K562 (cell line): ENCODE results near the gene TMIGD2. TPM values are rescaled to one million over a fixed set of nuclear protein-coding genes. Genes with fewer than 3 reads are reported as not detected.

Experiments used
- ADNP ChIP-seq: fragments of 200-800 bp; sonication (Bioruptor generic); IDR thresholded peaks from 2 replicates; pipeline ENCODE4 v1.6.1; 2016; ENCODE audit warnings: missing genetic modification characterization, missing compliant biosample characterization
- AFF1 ChIP-seq, 2 experiments: fragments of 450-650 bp; IDR thresholded peaks; 2 replicates each; pipeline ENCODE4 v1.6.1; 2018; ENCODE audit warnings: mild to moderate bottlenecking in 2 of 2, low read depth in 1 of 2; ENCODE audit not compliant: partially characterized antibody in 2 of 2
- CBX1 ChIP-seq: sonication (generic); IDR thresholded peaks from 2 replicates; pipeline ENCODE4 v1.6.1; 2016; ENCODE audit warnings: antibody characterized with exemption, low read depth, mild to moderate bottlenecking
- GABPB2 ChIP-seq: fragments of 250-450 bp; sonication (Bioruptor Pico); conservative IDR thresholded peaks from 2 replicates; pipeline ENCODE4 v1.5.1; 2021; ENCODE audit warnings: mild to moderate bottlenecking
- HMGN3 ChIP-seq: IDR thresholded peaks from 2 replicates; pipeline ENCODE4 v1.6.1; 2011; ENCODE audit warnings: borderline replicate concordance, low read depth, mild to moderate bottlenecking, mixed read lengths, low read length; ENCODE audit not compliant: insufficient read length; ENCODE audit errors: extremely low read depth
- KDM1A ChIP-seq, 2 experiments: fragments of 450-650 bp; IDR thresholded peaks; 2 replicates each; pipeline ENCODE4 v1.6.1; 2016; ENCODE audit warnings: mild to moderate bottlenecking in 2 of 2
- PBX2 ChIP-seq, 2 experiments: IDR thresholded peaks in 1 of 2; conservative IDR thresholded peaks in 1 of 2; 2 replicates each; pipeline ENCODE4 v1.6.1; 2016; ENCODE audit warnings: low read depth in 2 of 2, mild to moderate bottlenecking in 1 of 2, missing compliant biosample characterization in 1 of 2, missing genetic modification characterization in 1 of 2, moderate library complexity in 1 of 2
- RCOR1 ChIP-seq, 2 experiments: IDR thresholded peaks; 2 replicates each; pipeline ENCODE4 v1.6.1; 2012; ENCODE audit warnings: low read depth in 2 of 2, low read length in 2 of 2, borderline replicate concordance in 1 of 2, improper control_type of control experiment in 1 of 2
- SMARCA5 ChIP-seq: fragments of 450-650 bp; IDR thresholded peaks from 2 replicates; pipeline ENCODE4 v1.6.1; 2016
- ZC3H4 ChIP-seq: sonication (generic); formaldehyde crosslinking; IDR thresholded peaks from 2 replicates; pipeline ENCODE4 v1.9.0; 2021; ENCODE audit warnings: missing genetic modification reagents, borderline replicate concordance
- ZMIZ1 ChIP-seq, 2 experiments: fragments of 150-350 bp in 1 of 2; IDR thresholded peaks; 2 replicates each; pipeline ENCODE4 v1.6.1; 2012 to 2016; ENCODE audit warnings: low read depth in 2 of 2, low read length in 2 of 2, mild to moderate bottlenecking in 1 of 2, moderate library complexity in 1 of 2
- polyA plus RNA-seq, 8 experiments: library from polyadenylated mRNA; depleted of rRNA in 4 of 8; stranded (reverse) in 5 of 8; unstranded in 3 of 8; fragments of >200 nt; fragmentation: Nextera tagmentation in 2 of 8; fragmentation: Illumina TruSeq in 1 of 8; extraction: Ambion mirVana in 2 of 8; extraction: Trizol in 1 of 8; gene quantifications; 2 replicates each; pipeline versions ENCODE4 v1.2.1 to v1.2.3, GENCODE V29; 2011 to 2014; ENCODE audit warnings: inconsistent platforms in 1 of 8, missing spikeins in 1 of 8
- total RNA-seq, 7 experiments: library from RNA; depleted of rRNA in 6 of 7; stranded (reverse); fragments of >200 nt in 6 of 7; fragmentation: Illumina TruSeq in 2 of 7; extraction: Trizol in 2 of 7; gene quantifications; 2 replicates each; pipeline versions ENCODE4 v1.2.1 to v1.2.3, GENCODE V29; 2011 to 2021; ENCODE audit warnings: low replicate concordance in 1 of 7

TMIGD2 gene
- total and polyA plus RNA-seq, 9 of the 15 experiments (the other 6 are each of a cell fraction or from before 2014, with no cell fraction given), result not detected

- TF ChIP-seq PBX2 (CRISPR knock-in tag; IDR thresholded peaks at IDR 0.05; ENCODE audit: low read depth) (no peak), PBX2 (tag; conservative IDR thresholded peaks at IDR 0.05; ENCODE audit: low read depth) (0 out of 2 replicates have a peak, but pooled peaks have one; percentile 23), RCOR1 (IDR thresholded peaks at IDR 0.05; ENCODE audit: borderline replicate concordance in 1 of 2, low read depth in 2 of 2, low read length in 2 of 2) (0 out of 4 replicates have a peak, but pooled peaks of 1 of the 2 experiments have one; percentile 5), CBX1 (peak; percentile 84; the same call in 1 of the 2 replicates), ZMIZ1 (IDR thresholded peaks at IDR 0.05; ENCODE audit: low read depth in 2 of 2, low read length in 2 of 2) (no peak), AFF1 (IDR thresholded peaks at IDR 0.05; ENCODE audit: low read depth in 1 of 2, partially characterized antibody in 2 of 2) (no peak), ADNP (tag) (peak; percentile 77), HMGN3 (no peak), ZC3H4 (no peak), GABPB2 (CRISPR knock-in tag) (no peak), KDM1A (IDR thresholded peaks at IDR 0.05) (peak; percentile 72 to 88), SMARCA5 (peak; percentile 80; the same call in 1 of the 2 replicates)
These were observed 24.9 kb downstream of the TMIGD2 start (continued) for GRCh38 chr19:4277191-4277696.
